HepG2 (cell line): Measurements from ENCODE around the gene KSR1. TPM values are rescaled to one million over a fixed set of nuclear protein-coding genes. Genes with fewer than 3 reads are reported as not detected.

Experiments
- ATAC-seq: fragments of 200-7000 bp; cut with Tn5 transposase; 3 replicates; pipeline ENCODE4 v1.9.1; 2020; ENCODE audit warnings: mild to moderate bottlenecking, moderate library complexity
- BruUV-seq: library from RNA; stranded (reverse); fragments of 400-500 nt; replicated peaks from 2 replicates; lab custom pipeline; 2021; lab: Mats Ljungman, UMichigan
- CTCF ChIA-PET: fragments of 300-600 bp; formaldehyde crosslinking; extraction: SDS; loops from one replicate; lab custom pipeline; 2021; ENCODE audit warnings: low total read pairs, inconsistent platforms, low intra/inter-chr PET ratio; lab: Yijun Ruan, JAX
- POLR2A ChIA-PET: fragments of 350-600 bp; sonication (Branson Sonifier 250); formaldehyde crosslinking; loops from one replicate; lab custom pipeline; 2020; ENCODE audit warnings: antibody characterized with exemption, inconsistent platforms; lab: Yijun Ruan, JAX
- DNase-seq: peaks from one replicate; pipeline ENCODE4 v3.0.0-alpha.2; 2015; ENCODE audit warnings: low spot score
- FAIRE-seq: peaks from 3 replicates; lab custom pipeline; 2011; peaks lifted over from hg19 to GRCh38; lab: Jason Lieb, UNC
- H2AFZ ChIP-seq: one replicate; pipeline ENCODE4 v1.6.1; 2011; ENCODE audit warnings: low read length, inconsistent platforms
- H3K27ac ChIP-seq: fragments of 300-600 bp; 3 replicates; pipeline ENCODE4 v1.8.0; 2011; ENCODE audit warnings: mixed run types, mild to moderate bottlenecking, mixed read lengths, low read length, inconsistent platforms; ENCODE audit not compliant: insufficient read depth; ENCODE audit errors: extremely low read length
- H3K27me3 ChIP-seq, 2 experiments: fragments of 200-600 bp in 1 of 2; 2 replicates in 1 of 2; 3 replicates in 1 of 2; pipeline versions ENCODE4 v1.6.0 to v1.8.0; 2011; ENCODE audit warnings: low read length in 2 of 2, mild to moderate bottlenecking in 2 of 2, moderate library complexity in 2 of 2, inconsistent platforms in 1 of 2; ENCODE audit not compliant: insufficient read depth in 2 of 2, control insufficient read depth in 1 of 2
- H3K36me3 ChIP-seq, 2 experiments: fragments of 200-600 bp in 1 of 2; replicated peaks in 1 of 2; 2 replicates in 1 of 2; 3 replicates in 1 of 2; pipeline versions ENCODE4 v1.5.1 to v1.8.0; 2011; ENCODE audit warnings: low read length in 2 of 2, inconsistent platforms in 1 of 2; ENCODE audit not compliant: insufficient read depth in 2 of 2, control insufficient read depth in 1 of 2
- H3K4me1 ChIP-seq: 2 replicates; pipeline ENCODE4 v1.5.1; 2012; ENCODE audit warnings: low read length, inconsistent platforms; ENCODE audit not compliant: insufficient read depth
- H3K4me2 ChIP-seq: 2 replicates; pipeline ENCODE4 v1.6.0; 2011; ENCODE audit warnings: low read depth, low read length, inconsistent platforms
- H3K4me3 ChIP-seq, 3 experiments: fragments of 200-600 bp in 1 of 3; sonication (generic), shearing (Covaris generic) in 1 of 3; replicated peaks in 1 of 3; 2 replicates each; pipeline ENCODE4 v1.5.1; 2011 to 2016; ENCODE audit warnings: low read length in 3 of 3, inconsistent platforms in 2 of 3, low read depth in 2 of 3, mild to moderate bottlenecking in 2 of 3, control low read depth in 1 of 3, mixed read lengths in 1 of 3; ENCODE audit not compliant: insufficient read depth in 1 of 3
- H3K79me2 ChIP-seq: one replicate; pipeline ENCODE4 v1.6.1; 2011; ENCODE audit warnings: low read length, inconsistent platforms; ENCODE audit not compliant: insufficient read depth
- H3K9ac ChIP-seq: 2 replicates; pipeline ENCODE4 v1.6.0; 2011; ENCODE audit warnings: mild to moderate bottlenecking, low read depth, low read length, inconsistent platforms; ENCODE audit not compliant: insufficient read depth
- H3K9me3 ChIP-seq: 2 replicates; pipeline ENCODE4 v1.5.1; 2012; ENCODE audit warnings: mild to moderate bottlenecking, low read length
- H4K20me1 ChIP-seq: 2 replicates; pipeline ENCODE4 v1.6.0; 2011; ENCODE audit warnings: inconsistent platforms, mild to moderate bottlenecking, low read length, moderate library complexity; ENCODE audit not compliant: insufficient read depth
- AHDC1 ChIP-seq: sonication (generic); formaldehyde crosslinking; IDR thresholded peaks from 2 replicates; pipeline ENCODE4 v1.5.1; 2020; ENCODE audit warnings: mild to moderate bottlenecking, missing genetic modification reagents, borderline replicate concordance
- DZIP1 ChIP-seq: sonication (generic); formaldehyde crosslinking; IDR thresholded peaks from 2 replicates; pipeline ENCODE4 v1.5.0; 2020; ENCODE audit warnings: mild to moderate bottlenecking, missing genetic modification reagents
- FLYWCH1 ChIP-seq: sonication (generic); formaldehyde crosslinking; IDR thresholded peaks from 2 replicates; pipeline ENCODE4 v1.8.1; 2023; ENCODE audit warnings: mild to moderate bottlenecking, missing genetic modification reagents
- FOXA3 ChIP-seq: IDR thresholded peaks from 2 replicates; pipeline ENCODE4 v1.6.1; 2016; ENCODE audit warnings: missing genetic modification reagents, missing compliant biosample characterization
- PAF1 ChIP-seq: IDR thresholded peaks from 2 replicates; pipeline ENCODE4 v1.6.1; 2016; ENCODE audit warnings: missing genetic modification reagents, missing compliant biosample characterization
- ZBTB39 ChIP-seq: sonication (generic); formaldehyde crosslinking; IDR thresholded peaks from 2 replicates; pipeline ENCODE4 v1.5.0; 2020; ENCODE audit warnings: missing genetic modification reagents
- ZNF124 ChIP-seq: sonication (generic); formaldehyde crosslinking; IDR thresholded peaks from 2 replicates; pipeline ENCODE4 v1.4.0; 2020; ENCODE audit warnings: missing genetic modification reagents
- ZNF264 ChIP-seq: sonication (generic); formaldehyde crosslinking; IDR thresholded peaks from 2 replicates; pipeline ENCODE4 v1.4.0; 2020; ENCODE audit warnings: missing genetic modification reagents
- ZNF343 ChIP-seq: sonication (generic); formaldehyde crosslinking; IDR thresholded peaks from 2 replicates; pipeline ENCODE4 v1.4.0; 2020; ENCODE audit warnings: mild to moderate bottlenecking, missing genetic modification reagents
- ZNF564 ChIP-seq: sonication (generic); formaldehyde crosslinking; IDR thresholded peaks from 2 replicates; pipeline ENCODE4 v1.8.1; 2023; ENCODE audit warnings: mild to moderate bottlenecking, missing genetic modification reagents
- ZNF567 ChIP-seq: sonication (generic); formaldehyde crosslinking; IDR thresholded peaks from 2 replicates; pipeline ENCODE4 v1.8.1; 2023; ENCODE audit warnings: mild to moderate bottlenecking, missing genetic modification reagents, borderline replicate concordance
- ZNF703 ChIP-seq: sonication (generic); formaldehyde crosslinking; IDR thresholded peaks from 2 replicates; pipeline ENCODE4 v1.5.1; 2020; ENCODE audit warnings: missing genetic modification reagents, mild to moderate bottlenecking, moderate library complexity, borderline replicate concordance
- ZNF766 ChIP-seq: sonication (generic); formaldehyde crosslinking; IDR thresholded peaks from 2 replicates; pipeline ENCODE4 v1.5.0; 2020; ENCODE audit warnings: missing genetic modification reagents, borderline replicate concordance
- ZNF790 ChIP-seq: sonication (generic); formaldehyde crosslinking; IDR thresholded peaks from 2 replicates; pipeline ENCODE4 v1.8.0; 2022; ENCODE audit warnings: missing genetic modification reagents, mild to moderate bottlenecking, borderline replicate concordance
- WGBS: methylation state at CpG from one replicate; pipeline ENCODE4 v1.1.6; 2017; ENCODE audit warnings: low lambda C conversion rate; 5-methylcytosine and 5-hydroxymethylcytosine counted together
- in situ Hi-C: cut with HindIII; loops from 2 replicates; pipeline ENCODE4 v1.10.0; 2017; ENCODE audit warnings: low pct_unique_long_range_greater_than_20kb; ENCODE audit not compliant: extremely low pct_ligation_motif_present
- intact Hi-C: fragments of 100-400 bp; cut with micrococcal nuclease; formaldehyde crosslinking; loops from one replicate; pipeline ENCODE4 v1.10.0; 2022; ENCODE audit not compliant: unreplicated experiment
- polyA plus RNA-seq, 8 experiments: library from polyadenylated mRNA; depleted of rRNA in 3 of 8; stranded (reverse) in 7 of 8; unstranded in 1 of 8; fragments of >200 nt; fragmentation: Illumina TruSeq in 4 of 8; extraction: Trizol in 4 of 8; gene quantifications; 2 replicates each; pipeline versions ENCODE4 v1.2.1 to v1.2.3, GENCODE V29; 2011 to 2016; ENCODE audit warnings: low read depth in 4 of 8, missing spikeins in 1 of 8, mixed read lengths in 1 of 8; ENCODE audit not compliant: insufficient read depth in 1 of 8
- total RNA-seq, 5 experiments: library from RNA; depleted of rRNA; stranded (reverse); fragments of >200 nt; fragmentation: Illumina TruSeq; extraction: Trizol; gene quantifications; 2 replicates each; pipeline ENCODE4 v1.2.3, GENCODE V29; 2016; ENCODE audit warnings: low read depth in 1 of 5

The KSR1 gene
- total and polyA plus RNA-seq, 2 of the 13 experiments (the other 11 are each of a cell fraction or from before 2014, with no cell fraction given): 10.1 to 16.6 TPM

GRCh38 chr17:27514595-27515413, 58.6 kb downstream of the KSR1 start:
- ATAC-seq: no peak
- no peaks in the 10 kb centered on the region for H3K36me3 ChIP-seq
- TF ChIP-seq ZNF124 (CRISPR knock-in tag) (no peak), ZNF703 (CRISPR knock-in tag) (no peak), ZNF567 (CRISPR knock-in tag) (no peak), ZNF766 (CRISPR knock-in tag) (no peak), FOXA3 (CRISPR knock-in tag) (no peak), ZNF790 (no peak), PAF1 (CRISPR knock-in tag) (no peak), DZIP1 (no peak), ZBTB39 (CRISPR knock-in tag) (no peak), AHDC1 (CRISPR knock-in tag) (no peak), FLYWCH1 (CRISPR knock-in tag) (no peak), ZNF264 (CRISPR knock-in tag) (no peak), ZNF343 (CRISPR knock-in tag) (no peak), ZNF564 (CRISPR knock-in tag) (no peak)

More at GRCh38 chr17:27514595-27515413, 58.6 kb downstream of the KSR1 start:
- Histone ChIP-seq H3K27ac (no peak overlapping the region), H3K9me3 (no peaks in the 10 kb centered on the region), H2AFZ (no peak overlapping the region), H3K27me3 (no peaks in the 10 kb centered on the region), H3K4me2 (no peak overlapping the region), H3K4me3 (no peak overlapping the region), H3K4me1 (peaks cover 26% of the 10 kb centered on the region), H3K9ac (no peak overlapping the region), H3K79me2 (peaks cover 43% of the 10 kb centered on the region), H4K20me1 (no peaks in the 10 kb centered on the region)
- no peak for DNase-seq
- ChIA-PET POLR2A (no interaction called here), CTCF (no interaction called here)
- in situ Hi-C loops: no loop called here
- no TSS peak for BruUV-seq
- WGBS: 94% methylated on average over 7 of the region's 7 CpGs
- intact Hi-C loops: no loop called here
- no peak for FAIRE-seq
